ENCODE data around the gene RBM45. TPM values are rescaled to one million over a fixed set of nuclear protein-coding genes. Genes with fewer than 3 reads are reported as not detected.
A peak's percentile ranks its signal among the peaks of the same experiment; 100 is the strongest.

The RBM45 gene
- total RNA-seq, 1 experiment from 2014 or later, result 10.5 TPM

- Histone ChIP-seq H3K9me3 (ENCODE audit: low read length) (no peaks in the 10 kb centered on the region), H2AFZ (ENCODE audit: low read length) (no peak overlapping the region), H3F3A (ENCODE audit: low read length, unreplicated experiment) (no peaks in the 10 kb centered on the region), H3K79me2 (ENCODE audit: low read length) (no peaks in the 10 kb centered on the region), H4K20me1 (ENCODE audit: low read length) (no peaks in the 10 kb centered on the region), H3K9ac (ENCODE audit: low read length) (no peak overlapping the region), H3K4me2 (ENCODE audit: low read length) (no peak overlapping the region), H3K36me3 (ENCODE audit: low read depth, low read length) (no peaks in the 10 kb centered on the region), H3K27me3 (ENCODE audit: low read length) (no peaks in the 10 kb centered on the region), H3K9me2 (replicated peaks; ENCODE audit: low read length) (no peaks in the 10 kb centered on the region), H3K27ac (ENCODE audit: low read length) (no peak overlapping the region), H3K4me3 (ENCODE audit: low read length) (no peak overlapping the region), H3K4me1 (ENCODE audit: insufficient read depth, low read length) (peaks cover 11% of the 10 kb centered on the region)
- POLR2A ChIA-PET (ENCODE audit: unreplicated experiment), result no interaction called here
- BruUV-seq (replicated peaks), result no TSS peak
- DNase-seq (peak; percentile 13), ATAC-seq (no peak)
- TF ChIP-seq EZH2phosphoT487 (IDR thresholded peaks at IDR 0.05; ENCODE audit: borderline replicate concordance, low read length) (no peak), CTCF (conservative IDR thresholded peaks at IDR 0.05; ENCODE audit: low read depth, low read length) (no peak), EZH2 (IDR thresholded peaks at IDR 0.05; ENCODE audit: low read length, unreplicated experiment) (no peak)
- intact Hi-C loops (cut with micrococcal nuclease), result loop anchor here (1.0 kb wide), 1 partner anchor 23 kb away; no protein-coding TSS in a partner anchor
- CTCF ChIA-PET, result no interaction called here
Observed at GRCh38 chr2:178101321-178102079, 10.7 kb upstream of the RBM45 start.

GRCh38 chr2:178105566-178105965 lies 6.7 kb upstream of the RBM45 start:
- no peaks in the 10 kb centered on the region for H3F3A ChIP-seq (ENCODE audit: low read length, unreplicated experiment)
- ATAC-seq (0 out of 2 replicates have a peak, but pooled peaks have one; percentile 31), DNase-seq (peak; percentile 58)
- no peaks in the 10 kb centered on the region for H3K79me2 ChIP-seq (ENCODE audit: low read length)
- TF ChIP-seq EZH2phosphoT487 (IDR thresholded peaks at IDR 0.05; ENCODE audit: borderline replicate concordance, low read length) (no peak), EZH2 (IDR thresholded peaks at IDR 0.05; ENCODE audit: low read length, unreplicated experiment) (no peak), CTCF (conservative IDR thresholded peaks at IDR 0.05; ENCODE audit: low read depth, low read length) (no peak)
- H3K4me1 ChIP-seq (ENCODE audit: insufficient read depth, low read length), result peaks cover 11% of the 10 kb centered on the region
- no peaks in the 10 kb centered on the region for H4K20me1 ChIP-seq (ENCODE audit: low read length)
- no peak overlapping the region for H3K27ac ChIP-seq (ENCODE audit: low read length)
- H3K4me2 ChIP-seq (ENCODE audit: low read length), result peak overlapping the region; percentile 52
- no peak overlapping the region for H3K4me3 ChIP-seq (ENCODE audit: low read length)
- no peak overlapping the region for H3K9ac ChIP-seq (ENCODE audit: low read length)
- no peaks in the 10 kb centered on the region for H3K9me2 ChIP-seq (replicated peaks; ENCODE audit: low read length)
- no peaks in the 10 kb centered on the region for H3K9me3 ChIP-seq (ENCODE audit: low read length)
- BruUV-seq (replicated peaks), result no TSS peak
- ChIA-PET CTCF (no interaction called here), POLR2A (ENCODE audit: unreplicated experiment) (no interaction called here)
- H2AFZ ChIP-seq (ENCODE audit: low read length), result no peak overlapping the region
- intact Hi-C loops (cut with micrococcal nuclease), result loop anchor here (5.0 kb wide), 1 partner anchor 123 kb away; no protein-coding TSS in a partner anchor
- no peaks in the 10 kb centered on the region for H3K36me3 ChIP-seq (ENCODE audit: low read depth, low read length)
- H3K27me3 ChIP-seq (ENCODE audit: low read length), result no peaks in the 10 kb centered on the region

GRCh38 chr2:178106053-178106452 lies 6.2 kb upstream of the RBM45 start:
- Histone ChIP-seq H3K4me2 (ENCODE audit: low read length) (peak overlapping the region; percentile 52), H3K9me2 (replicated peaks; ENCODE audit: low read length) (no peaks in the 10 kb centered on the region), H3F3A (ENCODE audit: low read length, unreplicated experiment) (no peaks in the 10 kb centered on the region), H3K9ac (ENCODE audit: low read length) (no peak overlapping the region), H2AFZ (ENCODE audit: low read length) (no peak overlapping the region), H3K27ac (ENCODE audit: low read length) (no peak overlapping the region), H3K36me3 (ENCODE audit: low read depth, low read length) (no peaks in the 10 kb centered on the region), H4K20me1 (ENCODE audit: low read length) (no peaks in the 10 kb centered on the region), H3K4me1 (ENCODE audit: insufficient read depth, low read length) (peaks cover 11% of the 10 kb centered on the region), H3K4me3 (ENCODE audit: low read length) (no peak overlapping the region), H3K27me3 (ENCODE audit: low read length) (no peaks in the 10 kb centered on the region), H3K9me3 (ENCODE audit: low read length) (no peaks in the 10 kb centered on the region), H3K79me2 (ENCODE audit: low read length) (no peaks in the 10 kb centered on the region)
- POLR2A ChIA-PET (ENCODE audit: unreplicated experiment), result no interaction called here
- intact Hi-C loops (cut with micrococcal nuclease), result loop anchor here (5.0 kb wide), 1 partner anchor 124 kb away; no protein-coding TSS in a partner anchor
- ATAC-seq, result no peak
- no TSS peak for BruUV-seq (replicated peaks)
- TF ChIP-seq EZH2phosphoT487 (IDR thresholded peaks at IDR 0.05; ENCODE audit: borderline replicate concordance, low read length) (no peak), CTCF (conservative IDR thresholded peaks at IDR 0.05; ENCODE audit: low read depth, low read length) (no peak), EZH2 (IDR thresholded peaks at IDR 0.05; ENCODE audit: low read length, unreplicated experiment) (no peak)
- CTCF ChIA-PET, result no interaction called here
- DNase-seq, result peak; percentile 31
